GM23338 (cell line): ENCODE measurements around the gene RAPGEF4. TPM values are rescaled to one million over a fixed set of nuclear protein-coding genes. Genes with fewer than 3 reads are reported as not detected.

Source experiments
- ATAC-seq: fragments of 200-7000 bp; cut with Tn5 transposase; 3 replicates; pipeline ENCODE4 v1.9.1; 2020
- DNase-seq: peaks from one replicate; pipeline ENCODE4 v3.0.0-alpha.2; 2015; ENCODE audit warnings: low spot score
- H2AFZ ChIP-seq: fragments of 200-600 bp; sonication (generic); 2 replicates; pipeline ENCODE4 v1.8.0; 2016; ENCODE audit warnings: antibody characterized with exemption, mild to moderate bottlenecking, moderate library complexity
- H3F3A ChIP-seq: fragments of 200-600 bp; sonication (generic); replicated peaks from 2 replicates; pipeline ENCODE4 v1.8.0; 2017; ENCODE audit warnings: antibody characterized with exemption, mixed run types, low read depth
- H3K27ac ChIP-seq: fragments of 200-600 bp; sonication (generic); 2 replicates; pipeline ENCODE4 v1.6.1; 2016; ENCODE audit warnings: low read depth
- H3K27me3 ChIP-seq: fragments of 200-600 bp; sonication (generic); 2 replicates; pipeline ENCODE4 v1.8.0; 2016; ENCODE audit warnings: mild to moderate bottlenecking, mixed run types, moderate library complexity; ENCODE audit not compliant: insufficient read depth
- H3K36me3 ChIP-seq: fragments of 200-600 bp; sonication (generic); 2 replicates; pipeline ENCODE4 v1.8.0; 2016; ENCODE audit warnings: mild to moderate bottlenecking; ENCODE audit not compliant: insufficient read depth
- H3K4me1 ChIP-seq: fragments of 200-600 bp; sonication (generic); 2 replicates; pipeline ENCODE4 v1.8.0; 2016; ENCODE audit warnings: mild to moderate bottlenecking, moderate library complexity; ENCODE audit not compliant: insufficient read depth
- H3K4me2 ChIP-seq: fragments of 200-600 bp; sonication (generic); 2 replicates; pipeline ENCODE4 v1.7.1; 2017; ENCODE audit warnings: mixed run types
- H3K4me3 ChIP-seq: fragments of 200-600 bp; sonication (generic); 2 replicates; pipeline ENCODE4 v1.6.1; 2016; ENCODE audit warnings: mixed run types
- H3K79me2 ChIP-seq: fragments of 200-600 bp; sonication (generic); replicated peaks from 2 replicates; pipeline ENCODE4 v1.8.0; 2017; ENCODE audit warnings: mild to moderate bottlenecking; ENCODE audit not compliant: insufficient read depth
- H3K9me2 ChIP-seq: fragments of 200-600 bp; sonication (generic); 2 replicates; pipeline ENCODE4 v1.8.0; 2017; ENCODE audit not compliant: insufficient read depth
- H4K20me1 ChIP-seq: fragments of 200-600 bp; sonication (generic); replicated peaks from 2 replicates; pipeline ENCODE4 v1.8.0; 2017; ENCODE audit warnings: mild to moderate bottlenecking; ENCODE audit not compliant: insufficient read depth
- H3K27ac Mint-ChIP-seq: 2 replicates; pipeline ENCODE4 v1.8.0; 2020; ENCODE audit warnings: inconsistent platforms, mild to moderate bottlenecking, moderate library complexity, mixed read lengths
- H3K27me3 Mint-ChIP-seq: 3 replicates; pipeline ENCODE4 v1.8.0; 2022; ENCODE audit warnings: low read depth, mild to moderate bottlenecking, moderate library complexity, mixed read lengths, inconsistent platforms; ENCODE audit not compliant: insufficient read depth, poor library complexity
- H3K36me3 Mint-ChIP-seq: 3 replicates; pipeline ENCODE4 v1.8.0; 2021; ENCODE audit warnings: low read depth, mild to moderate bottlenecking, inconsistent platforms, moderate library complexity, mixed read lengths
- H3K4me1 Mint-ChIP-seq: 3 replicates; pipeline ENCODE4 v1.8.0; 2020; ENCODE audit warnings: mild to moderate bottlenecking, inconsistent platforms, mixed read lengths
- H3K4me3 Mint-ChIP-seq: 3 replicates; pipeline ENCODE4 v1.8.0; 2021; ENCODE audit warnings: moderate library complexity, mild to moderate bottlenecking, inconsistent platforms, mixed read lengths
- H3K9me3 Mint-ChIP-seq: 3 replicates; pipeline ENCODE4 v1.8.0; 2020; ENCODE audit warnings: moderate library complexity, mild to moderate bottlenecking, inconsistent platforms, mixed read lengths
- CREB1 ChIP-seq: fragments of 250-450 bp; sonication (Bioruptor Pico); IDR thresholded peaks from 2 replicates; pipeline ENCODE4 v1.5.0; 2020; ENCODE audit warnings: low read depth, mild to moderate bottlenecking, moderate library complexity
- EZH2 ChIP-seq: fragments of 200-600 bp; sonication (generic); IDR thresholded peaks from one replicate; pipeline ENCODE4 v1.8.0; 2017; ENCODE audit warnings: antibody characterized with exemption, mild to moderate bottlenecking, low read depth; ENCODE audit not compliant: unreplicated experiment
- EZH2phosphoT487 ChIP-seq: fragments of 200-600 bp; sonication (generic); IDR thresholded peaks from one replicate; pipeline ENCODE4 v1.8.1; 2018; ENCODE audit warnings: antibody characterized with exemption; ENCODE audit not compliant: unreplicated experiment
- ZNF114 ChIP-seq: fragments of 250-450 bp; sonication (Bioruptor Pico); IDR thresholded peaks from 2 replicates; pipeline ENCODE4 v1.5.0; 2020; ENCODE audit warnings: mild to moderate bottlenecking, moderate library complexity
- polyA plus RNA-seq: library from polyadenylated mRNA; unstranded; fragments of >200 nt; fragmentation: Nextera tagmentation; extraction: Ambion mirVana; gene quantifications from 2 replicates; pipeline ENCODE4 v1.2.1, GENCODE V29; 2016
- total RNA-seq: library from RNA; depleted of rRNA; stranded (reverse); fragments of >200 nt; shearing (Covaris generic); gene quantifications from 2 replicates; pipeline ENCODE4 v1.2.3, GENCODE V29; 2014
- TF ChIP-seq, protein P1 (sequence below): fragments of 250-450 bp; sonication (Bioruptor Pico); IDR thresholded peaks from 2 replicates; pipeline ENCODE4 v1.5.0; 2020; ENCODE audit warnings: mild to moderate bottlenecking, moderate library complexity
- TF ChIP-seq, protein P2 (sequence below), 2 experiments: fragments of 200-600 bp in 1 of 2; sonication (generic) in 1 of 2; conservative IDR thresholded peaks; 2 replicates each; pipeline versions ENCODE4 v1.5.1 to v1.6.1; 2016 to 2017; ENCODE audit warnings: antibody characterized with exemption in 2 of 2, low read depth in 2 of 2, mild to moderate bottlenecking in 2 of 2, moderate library complexity in 1 of 2

RAPGEF4 gene
- total and polyA plus RNA-seq, 2 experiments from 2014 or later, result 1.7 to 4.7 TPM

DNA sequence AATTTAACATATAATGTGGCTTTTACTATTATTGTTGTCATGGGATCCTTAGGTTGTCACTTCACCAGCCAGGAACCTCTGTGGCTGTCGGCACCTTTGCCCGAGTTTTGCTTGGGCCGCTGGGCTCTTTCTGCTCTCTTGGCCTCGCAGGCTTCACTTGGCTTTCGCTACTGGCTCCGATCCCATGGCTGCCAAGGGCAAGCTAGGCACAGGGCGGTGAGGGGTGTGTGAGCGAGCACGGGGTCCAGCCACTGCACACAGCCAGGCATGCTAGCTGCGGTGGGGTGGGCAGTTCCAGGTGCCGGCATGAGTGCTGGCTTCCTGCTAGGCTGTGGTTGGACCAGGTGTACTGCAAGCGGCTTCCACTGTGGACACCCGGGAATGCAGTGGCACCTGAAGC is 23.4 kb upstream of the RAPGEF4 start:
- Histone ChIP-seq H3K27me3 (no peaks in the 10 kb centered on the region), H4K20me1 (no peaks in the 10 kb centered on the region), H3K9me2 (no peaks in the 10 kb centered on the region), H3F3A (no peaks in the 10 kb centered on the region), H3K4me2 (no peak overlapping the region), H3K4me3 (no peak overlapping the region), H3K36me3 (no peaks in the 10 kb centered on the region), H3K79me2 (no peaks in the 10 kb centered on the region), H3K4me1 (no peaks in the 10 kb centered on the region), H2AFZ (no peak overlapping the region), H3K27ac (no peak overlapping the region)
- DNase-seq (no peak), ATAC-seq (no peak)
- H3K36me3 Mint-ChIP-seq, result peaks cover 2% of the 10 kb centered on the region; the same call in 1 of the 3 replicates
- no peak overlapping the region for H3K4me3 Mint-ChIP-seq
- H3K4me1 Mint-ChIP-seq, result no peaks in the 10 kb centered on the region
- TF ChIP-seq EZH2phosphoT487 (no peak), ZNF114 (CRISPR knock-in tag) (no peak), EZH2 (no peak), CREB1 (CRISPR knock-in tag) (no peak)
- TF ChIP-seq, protein P1, sequence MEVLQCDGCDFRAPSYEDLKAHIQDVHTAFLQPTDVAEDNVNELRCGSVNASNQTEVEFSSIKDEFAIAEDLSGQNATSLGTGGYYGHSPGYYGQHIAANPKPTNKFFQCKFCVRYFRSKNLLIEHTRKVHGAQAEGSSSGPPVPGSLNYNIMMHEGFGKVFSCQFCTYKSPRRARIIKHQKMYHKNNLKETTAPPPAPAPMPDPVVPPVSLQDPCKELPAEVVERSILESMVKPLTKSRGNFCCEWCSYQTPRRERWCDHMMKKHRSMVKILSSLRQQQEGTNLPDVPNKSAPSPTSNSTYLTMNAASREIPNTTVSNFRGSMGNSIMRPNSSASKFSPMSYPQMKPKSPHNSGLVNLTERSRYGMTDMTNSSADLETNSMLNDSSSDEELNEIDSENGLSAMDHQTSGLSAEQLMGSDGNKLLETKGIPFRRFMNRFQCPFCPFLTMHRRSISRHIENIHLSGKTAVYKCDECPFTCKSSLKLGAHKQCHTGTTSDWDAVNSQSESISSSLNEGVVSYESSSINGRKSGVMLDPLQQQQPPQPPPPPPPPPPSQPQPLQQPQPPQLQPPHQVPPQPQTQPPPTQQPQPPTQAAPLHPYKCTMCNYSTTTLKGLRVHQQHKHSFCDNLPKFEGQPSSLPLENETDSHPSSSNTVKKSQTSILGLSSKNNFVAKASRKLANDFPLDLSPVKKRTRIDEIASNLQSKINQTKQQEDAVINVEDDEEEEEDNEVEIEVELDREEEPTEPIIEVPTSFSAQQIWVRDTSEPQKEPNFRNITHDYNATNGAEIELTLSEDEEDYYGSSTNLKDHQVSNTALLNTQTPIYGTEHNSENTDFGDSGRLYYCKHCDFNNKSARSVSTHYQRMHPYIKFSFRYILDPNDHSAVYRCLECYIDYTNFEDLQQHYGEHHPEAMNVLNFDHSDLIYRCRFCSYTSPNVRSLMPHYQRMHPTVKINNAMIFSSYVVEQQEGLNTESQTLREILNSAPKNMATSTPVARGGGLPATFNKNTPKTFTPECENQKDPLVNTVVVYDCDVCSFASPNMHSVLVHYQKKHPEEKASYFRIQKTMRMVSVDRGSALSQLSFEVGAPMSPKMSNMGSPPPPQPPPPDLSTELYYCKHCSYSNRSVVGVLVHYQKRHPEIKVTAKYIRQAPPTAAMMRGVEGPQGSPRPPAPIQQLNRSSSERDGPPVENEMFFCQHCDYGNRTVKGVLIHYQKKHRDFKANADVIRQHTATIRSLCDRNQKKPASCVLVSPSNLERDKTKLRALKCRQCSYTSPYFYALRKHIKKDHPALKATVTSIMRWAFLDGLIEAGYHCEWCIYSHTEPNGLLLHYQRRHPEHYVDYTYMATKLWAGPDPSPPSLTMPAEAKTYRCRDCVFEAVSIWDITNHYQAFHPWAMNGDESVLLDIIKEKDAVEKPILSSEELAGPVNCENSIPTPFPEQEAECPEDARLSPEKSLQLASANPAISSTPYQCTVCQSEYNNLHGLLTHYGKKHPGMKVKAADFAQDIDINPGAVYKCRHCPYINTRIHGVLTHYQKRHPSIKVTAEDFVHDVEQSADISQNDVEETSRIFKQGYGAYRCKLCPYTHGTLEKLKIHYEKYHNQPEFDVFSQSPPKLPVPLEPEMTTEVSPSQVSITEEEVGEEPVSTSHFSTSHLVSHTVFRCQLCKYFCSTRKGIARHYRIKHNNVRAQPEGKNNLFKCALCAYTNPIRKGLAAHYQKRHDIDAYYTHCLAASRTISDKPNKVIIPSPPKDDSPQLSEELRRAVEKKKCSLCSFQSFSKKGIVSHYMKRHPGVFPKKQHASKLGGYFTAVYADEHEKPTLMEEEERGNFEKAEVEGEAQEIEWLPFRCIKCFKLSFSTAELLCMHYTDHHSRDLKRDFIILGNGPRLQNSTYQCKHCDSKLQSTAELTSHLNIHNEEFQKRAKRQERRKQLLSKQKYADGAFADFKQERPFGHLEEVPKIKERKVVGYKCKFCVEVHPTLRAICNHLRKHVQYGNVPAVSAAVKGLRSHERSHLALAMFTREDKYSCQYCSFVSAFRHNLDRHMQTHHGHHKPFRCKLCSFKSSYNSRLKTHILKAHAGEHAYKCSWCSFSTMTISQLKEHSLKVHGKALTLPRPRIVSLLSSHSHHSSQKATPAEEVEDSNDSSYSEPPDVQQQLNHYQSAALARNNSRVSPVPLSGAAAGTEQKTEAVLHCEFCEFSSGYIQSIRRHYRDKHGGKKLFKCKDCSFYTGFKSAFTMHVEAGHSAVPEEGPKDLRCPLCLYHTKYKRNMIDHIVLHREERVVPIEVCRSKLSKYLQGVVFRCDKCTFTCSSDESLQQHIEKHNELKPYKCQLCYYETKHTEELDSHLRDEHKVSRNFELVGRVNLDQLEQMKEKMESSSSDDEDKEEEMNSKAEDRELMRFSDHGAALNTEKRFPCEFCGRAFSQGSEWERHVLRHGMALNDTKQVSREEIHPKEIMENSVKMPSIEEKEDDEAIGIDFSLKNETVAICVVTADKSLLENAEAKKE (CRISPR knock-in tag), result no peak
- TF ChIP-seq, protein P2, sequence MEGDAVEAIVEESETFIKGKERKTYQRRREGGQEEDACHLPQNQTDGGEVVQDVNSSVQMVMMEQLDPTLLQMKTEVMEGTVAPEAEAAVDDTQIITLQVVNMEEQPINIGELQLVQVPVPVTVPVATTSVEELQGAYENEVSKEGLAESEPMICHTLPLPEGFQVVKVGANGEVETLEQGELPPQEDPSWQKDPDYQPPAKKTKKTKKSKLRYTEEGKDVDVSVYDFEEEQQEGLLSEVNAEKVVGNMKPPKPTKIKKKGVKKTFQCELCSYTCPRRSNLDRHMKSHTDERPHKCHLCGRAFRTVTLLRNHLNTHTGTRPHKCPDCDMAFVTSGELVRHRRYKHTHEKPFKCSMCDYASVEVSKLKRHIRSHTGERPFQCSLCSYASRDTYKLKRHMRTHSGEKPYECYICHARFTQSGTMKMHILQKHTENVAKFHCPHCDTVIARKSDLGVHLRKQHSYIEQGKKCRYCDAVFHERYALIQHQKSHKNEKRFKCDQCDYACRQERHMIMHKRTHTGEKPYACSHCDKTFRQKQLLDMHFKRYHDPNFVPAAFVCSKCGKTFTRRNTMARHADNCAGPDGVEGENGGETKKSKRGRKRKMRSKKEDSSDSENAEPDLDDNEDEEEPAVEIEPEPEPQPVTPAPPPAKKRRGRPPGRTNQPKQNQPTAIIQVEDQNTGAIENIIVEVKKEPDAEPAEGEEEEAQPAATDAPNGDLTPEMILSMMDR (conservative IDR thresholded peaks at IDR 0.05; ENCODE audit: low read depth in 2 of 2), result no peak
- no peaks in the 10 kb centered on the region for H3K27me3 Mint-ChIP-seq
- peaks cover 12% of the 10 kb centered on the region; the same call in 2 of the 3 replicates for H3K9me3 Mint-ChIP-seq
- H3K27ac Mint-ChIP-seq, result no peak overlapping the region
